GM10266 (cell line): ENCODE data around the gene WDR88.
"Not testable (repeated sequence)": the region's sequence is repeated elsewhere in the genome, so short reads cannot be mapped to it uniquely, and the experiment has no call there.

Experiments used
- DNase-seq: peaks from one replicate; pipeline ENCODE4 v3.0.0; 2012; ENCODE audit errors: extremely low spot score
- CTCF ChIP-seq: IDR thresholded peaks from 2 replicates; pipeline ENCODE4 v1.5.1; 2012; ENCODE audit warnings: mild to moderate bottlenecking, low read depth; ENCODE audit not compliant: control insufficient read depth, insufficient read depth; ENCODE audit errors: missing control alignments

WDR88 gene

GRCh38 chr19:33157906-33158305 lies 26.0 kb downstream of the WDR88 start:
- DNase-seq: no peak
- no peak for TF ChIP-seq CTCF

- DNase-seq: no peak
- no peak for TF ChIP-seq CTCF
Measured at GRCh38 chr19:33158365-33158764, 26.5 kb downstream of the WDR88 start.

- no peak for TF ChIP-seq CTCF
- no peak for DNase-seq
Measured at GRCh38 chr19:33159149-33159548, 27.2 kb downstream of the WDR88 start.

- DNase-seq: no peak
- TF ChIP-seq CTCF: no peak
Measured at GRCh38 chr19:33159893-33160292, 28.0 kb downstream of the WDR88 start.

- TF ChIP-seq CTCF: no peak
- no peak for DNase-seq
Measured at GRCh38 chr19:33161201-33161600, 29.3 kb downstream of the WDR88 start.

GRCh38 chr19:33163481-33163880 lies 31.6 kb downstream of the WDR88 start:
- no peak for TF ChIP-seq CTCF
- no peak for DNase-seq

GRCh38 chr19:33166037-33166436 lies 34.1 kb downstream of the WDR88 start:
- DNase-seq: not testable (repeated sequence)

- TF ChIP-seq CTCF: no peak
- DNase-seq: no peak
Measured at GRCh38 chr19:33167438-33167837, 35.5 kb downstream of the WDR88 start.
